Measurements from ENCODE around the gene CCDC126.
A peak's percentile ranks its signal among the peaks of the same experiment; 100 is the strongest.

CCDC126 gene

GRCh38 chr7:23622506-23622925 lies 25.3 kb downstream of the CCDC126 start:
- no peak for TF ChIP-seq CTCF (IDR thresholded peaks at IDR 0.05; ENCODE audit: low read depth, low read length, missing control alignments)
- no peak for DNase-seq (ENCODE audit: low read depth)
- no peak overlapping the region for H3K4me3 ChIP-seq (ENCODE audit: low read depth, low read length)

GRCh38 chr7:23628370-23628769 lies 31.2 kb downstream of the CCDC126 start:
- TF ChIP-seq CTCF (IDR thresholded peaks at IDR 0.05; ENCODE audit: low read depth, low read length, missing control alignments), result no peak
- no peak for DNase-seq (ENCODE audit: low read depth)
- H3K4me3 ChIP-seq (ENCODE audit: low read depth, low read length), result no peak overlapping the region

- no peak for TF ChIP-seq CTCF (IDR thresholded peaks at IDR 0.05; ENCODE audit: low read depth, low read length, missing control alignments)
- no peak overlapping the region for H3K4me3 ChIP-seq (ENCODE audit: low read depth, low read length)
- DNase-seq (ENCODE audit: low read depth), result no peak
Observed at GRCh38 chr7:23633417-23633816, 36.2 kb downstream of the CCDC126 start.

- no peak for TF ChIP-seq CTCF (IDR thresholded peaks at IDR 0.05; ENCODE audit: low read depth, low read length, missing control alignments)
- no peak overlapping the region for H3K4me3 ChIP-seq (ENCODE audit: low read depth, low read length)
- no peak for DNase-seq (ENCODE audit: low read depth)
Observed at GRCh38 chr7:23645822-23646221, 48.6 kb downstream of the CCDC126 start.

- DNase-seq (ENCODE audit: low read depth), result no peak
- H3K4me3 ChIP-seq (ENCODE audit: low read depth, low read length), result no peak overlapping the region
- no peak for TF ChIP-seq CTCF (IDR thresholded peaks at IDR 0.05; ENCODE audit: low read depth, low read length, missing control alignments)
Observed at GRCh38 chr7:23653942-23654341, 56.8 kb downstream of the CCDC126 start.

GRCh38 chr7:23654508-23654907 lies 57.3 kb downstream of the CCDC126 start:
- H3K4me3 ChIP-seq (ENCODE audit: low read depth, low read length), result no peak overlapping the region
- peak; percentile 32 for TF ChIP-seq CTCF (IDR thresholded peaks at IDR 0.05; ENCODE audit: low read depth, low read length, missing control alignments)
- no peak for DNase-seq (ENCODE audit: low read depth)

GRCh38 chr7:23655433-23655832 lies 58.3 kb downstream of the CCDC126 start:
- DNase-seq (ENCODE audit: low read depth), result no peak
- TF ChIP-seq CTCF (IDR thresholded peaks at IDR 0.05; ENCODE audit: low read depth, low read length, missing control alignments), result no peak
- no peak overlapping the region for H3K4me3 ChIP-seq (ENCODE audit: low read depth, low read length)
